Tibial nerve (tissue), 4 donors: ENCODE data around the gene CAMSAP3. TPM values are rescaled to one million over a fixed set of nuclear protein-coding genes. Genes with fewer than 3 reads are reported as not detected.

Source experiments
- DNase-seq, 2 donors: peaks; one replicate each; pipeline ENCODE4 v3.0.0-alpha.2; 2019; ENCODE audit warnings: low spot score in 2 of 2
- H3K27ac ChIP-seq, 4 donors: fragments of 200-600 bp; sonication (generic) in 3 of 4; one replicate each; pipeline ENCODE4 v1.5.1; 2017 to 2019; ENCODE audit warnings: mild to moderate bottlenecking in 1 of 4
- H3K27me3 ChIP-seq, 2 donors: fragments of 200-600 bp; sonication (generic) in 1 of 2; one replicate each; pipeline versions ENCODE4 v1.5.1 to v1.6.0; 2017 to 2019
- H3K36me3 ChIP-seq, 3 donors: fragments of 200-600 bp; sonication (generic); one replicate each; pipeline ENCODE4 v1.5.1; 2018 to 2019
- H3K4me1 ChIP-seq, 4 donors: fragments of 200-600 bp; sonication (generic) in 3 of 4; one replicate each; pipeline ENCODE4 v1.5.1; 2017 to 2019
- H3K4me3 ChIP-seq, 4 donors: fragments of 200-600 bp; sonication (generic) in 3 of 4; one replicate each; pipeline ENCODE4 v1.5.1; 2017 to 2019; ENCODE audit warnings: mild to moderate bottlenecking in 1 of 4, moderate library complexity in 1 of 4
- H3K9me3 ChIP-seq, 4 donors: fragments of 200-600 bp; sonication (generic) in 3 of 4; one replicate each; pipeline ENCODE4 v1.5.1; 2017 to 2019
- EP300 ChIP-seq, 2 donors: sonication (generic); formaldehyde crosslinking; IDR thresholded peaks; one replicate each; pipeline ENCODE4 v1.6.1; 2017; ENCODE audit warnings: antibody characterized with exemption in 2 of 2, mild to moderate bottlenecking in 1 of 2
- POLR2A ChIP-seq, 2 donors: fragments of 450-650 bp; IDR thresholded peaks; one replicate each; pipeline ENCODE4 v1.6.1; 2017; ENCODE audit warnings: antibody characterized with exemption in 2 of 2, mild to moderate bottlenecking in 2 of 2, moderate library complexity in 2 of 2
- whole genome bisulfite sequencing, 2 donors: methylation state at CpG; one replicate each; pipeline ENCODE4 v1.1.5; 2018; 5-methylcytosine and 5-hydroxymethylcytosine counted together
- total RNA-seq, 4 donors: library from RNA; depleted of rRNA; stranded (reverse); fragments of >200 nt; gene quantifications; one replicate each; pipeline ENCODE4 v1.1.0, GENCODE V29; 2016
- TF ChIP-seq, protein P1 (sequence below), 5 experiments: fragments of 200-600 bp in 3 of 5; fragments of 450-650 bp in 2 of 5; sonication (generic) in 3 of 5; IDR thresholded peaks; one replicate each; pipeline ENCODE4 v1.5.1; 2016 to 2019; ENCODE audit warnings: antibody characterized with exemption in 5 of 5, mild to moderate bottlenecking in 3 of 5, moderate library complexity in 2 of 5

CAMSAP3 gene
- total RNA-seq, 4 donors from 2014 or later = not detected

DNA sequence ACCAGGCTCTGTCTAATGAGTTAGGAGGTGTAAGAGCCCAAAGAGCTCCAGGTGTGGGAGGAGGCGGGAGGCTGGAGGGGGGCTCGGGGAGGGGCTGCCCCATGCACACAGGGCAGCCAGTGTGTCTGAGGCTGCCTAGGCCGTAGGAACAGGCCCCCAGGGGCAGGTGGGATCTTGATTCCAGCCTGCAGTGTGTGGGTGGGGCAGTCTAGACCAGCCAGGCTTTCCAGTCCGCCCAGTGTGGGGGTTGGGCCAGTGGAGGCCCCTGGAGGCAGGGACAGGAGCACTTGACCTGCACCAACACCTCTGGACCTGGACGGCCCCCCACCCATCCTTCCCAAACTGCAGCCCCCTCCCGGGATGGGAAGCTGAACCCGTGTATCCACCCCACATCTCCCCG lies 5.4 kb upstream of the CAMSAP3 start:
- 39 to 46% methylated on average over 6 to 7 of the region's 8 CpGs for WGBS, 2 donors
- H3K36me3 ChIP-seq = no peaks in the 10 kb centered on the region
- H3K27ac ChIP-seq = no peak overlapping the region
- H3K4me1 ChIP-seq = no peaks in the 10 kb centered on the region
- H3K4me3 ChIP-seq = no peak overlapping the region
- DNase-seq = no peak
- no peaks in the 10 kb centered on the region for H3K9me3 ChIP-seq
- TF ChIP-seq POLR2A (IDR thresholded peaks at IDR 0.05) (no peak), EP300 (IDR thresholded peaks at IDR 0.05) (no peak)
- TF ChIP-seq, protein P1, sequence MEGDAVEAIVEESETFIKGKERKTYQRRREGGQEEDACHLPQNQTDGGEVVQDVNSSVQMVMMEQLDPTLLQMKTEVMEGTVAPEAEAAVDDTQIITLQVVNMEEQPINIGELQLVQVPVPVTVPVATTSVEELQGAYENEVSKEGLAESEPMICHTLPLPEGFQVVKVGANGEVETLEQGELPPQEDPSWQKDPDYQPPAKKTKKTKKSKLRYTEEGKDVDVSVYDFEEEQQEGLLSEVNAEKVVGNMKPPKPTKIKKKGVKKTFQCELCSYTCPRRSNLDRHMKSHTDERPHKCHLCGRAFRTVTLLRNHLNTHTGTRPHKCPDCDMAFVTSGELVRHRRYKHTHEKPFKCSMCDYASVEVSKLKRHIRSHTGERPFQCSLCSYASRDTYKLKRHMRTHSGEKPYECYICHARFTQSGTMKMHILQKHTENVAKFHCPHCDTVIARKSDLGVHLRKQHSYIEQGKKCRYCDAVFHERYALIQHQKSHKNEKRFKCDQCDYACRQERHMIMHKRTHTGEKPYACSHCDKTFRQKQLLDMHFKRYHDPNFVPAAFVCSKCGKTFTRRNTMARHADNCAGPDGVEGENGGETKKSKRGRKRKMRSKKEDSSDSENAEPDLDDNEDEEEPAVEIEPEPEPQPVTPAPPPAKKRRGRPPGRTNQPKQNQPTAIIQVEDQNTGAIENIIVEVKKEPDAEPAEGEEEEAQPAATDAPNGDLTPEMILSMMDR (IDR thresholded peaks at IDR 0.05) = no peak
- H3K27me3 ChIP-seq = peaks cover 0 to 26% of the 10 kb centered on the region in 2 donors

DNA sequence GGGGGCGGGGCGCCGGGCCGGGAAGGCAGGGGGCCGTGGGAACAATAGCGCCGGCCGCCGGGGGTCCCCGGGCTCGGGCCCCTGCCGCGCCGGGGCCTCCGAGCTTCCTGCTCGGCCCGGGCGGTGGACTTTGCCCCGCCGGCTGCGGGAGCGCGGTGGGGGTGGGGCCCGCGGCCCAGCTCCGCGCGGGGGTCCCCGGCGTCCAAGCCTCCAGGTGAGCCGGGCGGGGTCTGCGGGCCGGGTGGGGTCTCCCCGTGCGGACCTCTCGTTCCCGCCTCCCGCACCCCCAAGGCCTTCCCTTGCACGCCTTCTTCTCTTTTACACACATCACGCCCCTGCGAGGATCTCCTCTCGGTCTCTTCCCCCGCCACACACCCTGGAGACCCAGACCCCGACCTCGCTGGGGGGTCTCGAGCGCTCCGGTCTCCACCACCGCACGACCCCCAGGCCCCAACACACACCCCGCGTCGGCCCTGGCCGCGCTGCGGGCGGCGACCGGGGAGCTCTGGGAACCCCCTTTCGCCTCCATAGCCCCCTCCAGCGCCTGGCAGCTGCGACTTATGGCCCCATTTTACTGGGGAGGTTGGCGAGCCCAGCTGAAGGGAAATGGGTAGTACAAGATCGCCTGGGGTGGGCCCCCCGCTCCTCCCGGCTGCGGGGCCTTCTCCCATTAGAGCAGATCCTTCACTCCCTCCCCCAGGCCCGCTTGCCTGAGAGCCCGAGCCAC lies 711 bp downstream of the CAMSAP3 start:
- Histone ChIP-seq H3K27me3 (peaks cover 0 to 58% of the 10 kb centered on the region in 2 donors), H3K27ac (peak overlapping the region in 1 of 4 donors; percentile 34)
- 1 to 6% methylated on average over 26 to 46 of the region's 70 CpGs for WGBS, 2 donors

DNA sequence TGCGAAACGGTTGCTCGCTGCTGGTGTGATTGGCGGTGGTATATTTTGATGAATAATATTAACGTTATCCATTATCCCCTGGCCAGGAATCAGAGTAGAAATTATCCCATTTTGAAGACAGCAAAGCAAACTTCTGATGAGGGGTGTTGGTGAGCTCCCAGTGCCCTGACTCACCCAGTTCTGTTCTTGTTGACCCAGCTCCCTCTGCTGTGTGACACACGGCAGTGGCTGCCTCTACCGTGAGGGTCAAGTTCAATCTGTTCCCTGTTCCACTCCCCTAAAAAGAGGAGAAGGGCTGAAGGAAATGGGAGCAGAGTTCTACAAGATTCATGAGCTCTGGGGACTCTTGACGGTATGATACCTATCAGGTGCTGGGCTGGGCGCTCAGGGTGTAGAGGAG lies 2.0 kb downstream of the CAMSAP3 start:
- DNase-seq = no peak
- Histone ChIP-seq H3K36me3 (no peaks in the 10 kb centered on the region), H3K4me3 (no peak overlapping the region), H3K4me1 (peaks cover 0 to 10% (median 2%) of the 10 kb centered on the region in 4 donors), H3K27ac (no peak overlapping the region), H3K9me3 (no peaks in the 10 kb centered on the region), H3K27me3 (peaks cover 0 to 69% of the 10 kb centered on the region in 2 donors)
- 63 to 67% methylated on average over 9 of the region's 9 CpGs for WGBS, 2 donors
- TF ChIP-seq POLR2A (IDR thresholded peaks at IDR 0.05) = no peak
- TF ChIP-seq, protein P1 (IDR thresholded peaks at IDR 0.05) = no peak

More for the DNA sequence above, 711 bp downstream of the CAMSAP3 start:
- TF ChIP-seq POLR2A (IDR thresholded peaks at IDR 0.05) = no peak
- TF ChIP-seq, protein P1 (IDR thresholded peaks at IDR 0.05) = no peak
- no peak for TF ChIP-seq EP300 (IDR thresholded peaks at IDR 0.05)
- no peak for DNase-seq
- no peaks in the 10 kb centered on the region for H3K36me3 ChIP-seq
- peak overlapping the region in 2 of 4 donors; percentile 24 to 26 for H3K4me3 ChIP-seq
- H3K9me3 ChIP-seq = no peaks in the 10 kb centered on the region
- peaks cover 0 to 10% (median 2%) of the 10 kb centered on the region in 4 donors for H3K4me1 ChIP-seq

DNA sequence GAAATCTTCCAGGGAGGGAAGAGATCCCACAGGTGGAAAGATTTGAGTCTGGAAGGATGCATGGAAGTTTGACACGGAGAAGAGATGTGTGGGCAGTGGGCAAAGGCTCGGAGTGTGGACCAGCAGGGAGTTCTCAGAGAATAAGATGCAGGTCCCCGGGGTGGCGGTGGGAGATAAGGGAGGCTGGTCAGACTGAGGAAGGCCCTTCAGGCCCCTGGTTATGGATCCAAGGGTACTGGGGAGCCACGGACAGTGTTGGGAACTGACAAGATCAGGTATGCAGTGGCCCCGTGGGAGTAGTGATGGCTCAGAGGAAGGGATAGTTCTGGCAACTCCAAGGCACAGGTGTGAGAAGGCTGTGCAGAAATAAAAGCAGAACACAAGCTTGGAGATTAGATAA lies 2.5 kb downstream of the CAMSAP3 start:
- Histone ChIP-seq H3K4me1 (peaks cover 0 to 10% (median 2%) of the 10 kb centered on the region in 4 donors), H3K27me3 (peaks cover 0 to 69% of the 10 kb centered on the region in 2 donors), H3K36me3 (no peaks in the 10 kb centered on the region), H3K4me3 (no peak overlapping the region), H3K27ac (no peak overlapping the region), H3K9me3 (no peaks in the 10 kb centered on the region)
- DNase-seq = no peak
- WGBS, 2 donors = 71 to 72% methylated on average over 6 of the region's 6 CpGs
- TF ChIP-seq, protein P1 (IDR thresholded peaks at IDR 0.05) = no peak
- TF ChIP-seq EP300 (IDR thresholded peaks at IDR 0.05) (no peak), POLR2A (IDR thresholded peaks at IDR 0.05) (no peak)

DNA sequence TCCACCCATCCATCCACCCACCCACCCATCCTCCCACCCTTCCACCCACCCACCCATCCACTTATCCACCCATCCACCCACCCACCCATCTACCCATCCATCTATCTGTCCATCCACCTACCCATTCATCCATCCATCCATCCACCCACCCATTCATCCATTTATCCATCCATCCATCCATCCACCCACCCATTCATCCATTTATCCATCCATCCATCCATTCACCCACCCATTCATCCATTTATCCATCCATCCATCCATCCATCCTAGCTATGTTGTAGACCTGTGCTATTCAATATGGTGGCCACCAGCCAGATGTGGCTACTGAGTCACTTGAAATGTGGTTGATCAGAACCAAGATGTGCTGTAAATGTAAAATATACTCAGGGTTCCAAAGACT lies 5.1 kb downstream of the CAMSAP3 start:
- Histone ChIP-seq H3K4me1 (peaks cover 0 to 6% (median 2%) of the 10 kb centered on the region in 4 donors), H3K9me3 (no peaks in the 10 kb centered on the region), H3K27ac (no peak overlapping the region), H3K27me3 (peaks cover 0 to 52% of the 10 kb centered on the region in 2 donors), H3K36me3 (no peaks in the 10 kb centered on the region), H3K4me3 (no peak overlapping the region)
- DNase-seq = no peak
- TF ChIP-seq, protein P1 (IDR thresholded peaks at IDR 0.05) = no peak
- TF ChIP-seq POLR2A (IDR thresholded peaks at IDR 0.05) (no peak), EP300 (IDR thresholded peaks at IDR 0.05) (no peak)
